ENCODE results near the gene SLC17A1.

- TF ChIP-seq POLR2AphosphoS5 (IDR thresholded peaks at IDR 0.05; ENCODE audit: low read depth, low read length) = no peak
- no peak for TF ChIP-seq SIN3A (IDR thresholded peaks at IDR 0.05; ENCODE audit: borderline replicate concordance, insufficient read depth, low read length)
- TF ChIP-seq TAF1 (IDR thresholded peaks at IDR 0.05; ENCODE audit: borderline replicate concordance, insufficient read depth, low read length) = no peak
Measured at GRCh38 chr6:25792016-25792415, 39.8 kb downstream of the SLC17A1 start.

All from PFSK-1 (cell line).